ENCODE results near the gene EMC1. TPM values are rescaled to one million over a fixed set of nuclear protein-coding genes. Genes with fewer than 3 reads are reported as not detected.
A peak's percentile ranks its signal among the peaks of the same experiment; 100 is the strongest.
"Not testable (repeated sequence)": the region's sequence is repeated elsewhere in the genome, so short reads cannot be mapped to it uniquely, and the experiment has no call there.

The EMC1 gene
- total RNA-seq, 1 experiment from 2014 or later = 45.6 TPM

DNA sequence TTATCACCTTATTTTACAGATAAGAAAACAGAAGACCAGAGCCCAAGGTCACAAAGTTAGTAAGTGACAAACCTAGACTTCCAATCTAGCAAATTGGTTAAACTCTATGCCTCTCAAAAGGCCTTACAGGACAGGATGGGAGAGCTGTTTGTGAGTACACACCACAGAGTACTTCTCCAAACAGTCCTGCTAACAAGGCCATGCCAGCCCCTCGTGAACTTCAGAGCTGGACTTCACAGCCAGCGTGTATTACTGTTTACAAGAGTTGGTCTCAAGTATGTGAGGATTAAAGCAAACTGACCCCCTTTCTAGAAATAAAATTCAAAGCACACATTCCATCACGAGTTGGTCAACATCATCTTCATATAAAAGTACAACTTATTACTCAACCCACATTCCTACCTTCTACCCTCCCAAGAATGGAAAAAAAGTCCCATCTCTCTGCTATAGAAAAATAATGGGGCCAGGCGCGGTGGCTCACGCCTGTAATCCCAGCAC is 21.4 kb downstream of the EMC1 start:
- DNase-seq (ENCODE audit: low read depth, low spot score) = no peak
- in situ Hi-C loops (cut with HindIII; ENCODE audit: low pct_unique_long_range_greater_than_20kb, low sequenced_read_pairs) = no loop called here

DNA sequence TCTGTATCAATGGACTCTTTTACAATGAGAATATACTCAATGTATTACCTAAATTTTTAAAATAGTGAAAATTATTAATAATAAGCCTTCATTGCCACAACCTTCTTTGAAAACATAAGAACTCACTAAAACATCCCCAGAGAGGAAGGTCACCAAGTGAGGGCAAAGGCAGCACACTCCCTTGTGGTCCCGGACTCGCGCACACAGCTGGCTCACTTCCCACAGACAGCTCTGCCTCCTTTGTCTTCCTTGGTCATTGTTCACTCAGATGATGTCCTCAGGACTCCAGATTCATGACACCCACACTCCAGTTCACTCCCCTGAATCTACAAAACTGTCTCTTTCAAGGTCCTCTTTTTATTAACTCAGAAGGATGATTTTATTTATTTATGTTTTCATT is 22.1 kb downstream of the EMC1 start:
- no peak for DNase-seq (ENCODE audit: low read depth, low spot score)
- in situ Hi-C loops (cut with HindIII; ENCODE audit: low pct_unique_long_range_greater_than_20kb, low sequenced_read_pairs) = no loop called here

DNA sequence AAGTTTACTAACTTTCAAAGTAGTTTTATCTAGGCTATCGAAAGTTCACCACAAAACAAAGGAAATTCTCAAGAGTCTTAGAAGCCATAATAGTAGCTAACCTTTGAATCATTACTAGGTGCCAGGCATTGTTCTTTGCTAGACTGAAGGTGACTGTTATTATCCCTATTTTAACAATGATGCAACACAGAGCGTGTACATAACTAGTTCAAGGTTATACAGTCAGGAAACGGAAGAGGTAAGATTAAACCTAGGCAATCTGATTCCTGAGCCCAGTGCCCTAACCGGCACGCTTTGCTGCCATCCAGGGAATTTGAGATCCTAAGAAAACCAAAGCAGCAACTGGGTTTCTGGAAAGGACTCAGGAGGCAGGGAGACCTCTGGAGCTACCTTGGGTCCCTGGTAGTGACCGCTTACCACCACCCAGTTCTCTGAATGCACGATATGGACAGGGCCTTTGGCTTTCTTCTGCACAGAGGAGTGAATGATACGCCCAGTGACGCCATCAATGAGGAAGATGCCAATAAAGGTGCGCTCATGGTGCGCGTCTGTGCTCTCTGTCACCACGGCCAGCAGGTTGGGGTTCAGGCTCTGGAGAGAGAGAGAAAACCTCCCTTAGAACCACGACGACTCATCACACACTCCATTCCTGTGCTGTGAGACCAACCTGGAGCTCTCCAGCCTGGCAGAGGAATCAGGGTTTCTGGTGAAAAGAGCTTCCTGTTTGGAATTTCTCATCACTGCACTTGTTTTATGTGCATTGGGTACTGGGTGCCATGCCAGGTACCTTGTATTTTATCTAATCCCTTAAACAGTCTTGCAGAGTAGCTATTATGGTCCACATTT is 28.1 kb downstream of the EMC1 start:
- DNase-seq (ENCODE audit: low read depth, low spot score) = no peak
- in situ Hi-C loops (cut with HindIII; ENCODE audit: low pct_unique_long_range_greater_than_20kb, low sequenced_read_pairs) = no loop called here

GRCh38 chr1:19222573-19222972 is 28.8 kb downstream of the EMC1 start:
- no peak for DNase-seq (ENCODE audit: low read depth, low spot score)
- in situ Hi-C loops (cut with HindIII; ENCODE audit: low pct_unique_long_range_greater_than_20kb, low sequenced_read_pairs) = no loop called here

- in situ Hi-C loops (cut with HindIII; ENCODE audit: low pct_unique_long_range_greater_than_20kb, low sequenced_read_pairs) = no loop called here
- no peak for DNase-seq (ENCODE audit: low read depth, low spot score)
Measured at GRCh38 chr1:19220991-19221390, 30.3 kb downstream of the EMC1 start.

DNA sequence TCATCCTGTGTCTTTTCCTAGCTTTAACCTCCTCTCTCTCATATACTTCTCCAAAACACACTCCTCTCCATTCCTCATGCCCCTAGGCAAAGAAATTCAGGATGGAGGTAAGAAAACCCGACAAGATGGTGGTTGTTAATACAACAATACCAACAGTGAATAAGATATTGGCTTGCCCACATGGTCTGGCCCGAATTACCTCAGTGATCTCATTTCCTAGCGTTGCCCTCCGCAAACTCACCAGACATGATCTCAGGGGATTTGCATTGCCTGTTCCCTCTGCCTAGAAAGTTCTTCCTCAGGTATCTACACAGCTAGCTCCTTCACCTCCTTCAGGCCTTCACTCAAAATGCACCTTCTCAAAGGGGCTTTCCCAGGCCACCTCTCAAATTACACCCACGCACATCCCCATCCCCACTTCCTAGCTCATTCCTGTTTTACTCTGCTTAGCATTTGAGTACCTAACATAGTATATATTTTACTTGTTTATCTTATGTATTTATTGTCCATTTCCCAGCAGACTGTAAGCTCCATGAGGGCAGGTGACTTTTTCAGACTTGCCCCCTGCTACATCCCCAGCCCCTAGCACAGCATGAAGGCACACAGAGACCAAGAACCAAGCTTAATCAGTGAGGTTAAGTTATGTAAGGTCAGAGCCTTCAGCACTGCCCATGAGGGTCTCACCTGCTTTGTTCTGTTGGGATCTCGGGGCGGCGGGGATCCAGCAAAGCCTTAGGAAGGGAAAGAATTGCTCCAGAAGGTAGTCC is 31.1 kb downstream of the EMC1 start:
- in situ Hi-C loops (cut with HindIII; ENCODE audit: low pct_unique_long_range_greater_than_20kb, low sequenced_read_pairs) = no loop called here
- DNase-seq (ENCODE audit: low read depth, low spot score) = no peak

- DNase-seq (ENCODE audit: low read depth, low spot score) = no peak
- in situ Hi-C loops (cut with HindIII; ENCODE audit: low pct_unique_long_range_greater_than_20kb, low sequenced_read_pairs) = no loop called here
Measured at GRCh38 chr1:19219451-19219850, 31.9 kb downstream of the EMC1 start.

GRCh38 chr1:19216585-19216984 is 34.7 kb downstream of the EMC1 start:
- DNase-seq (ENCODE audit: low read depth, low spot score); in situ Hi-C loops (cut with HindIII; ENCODE audit: low pct_unique_long_range_greater_than_20kb, low sequenced_read_pairs): not testable (repeated sequence)

- in situ Hi-C loops (cut with HindIII; ENCODE audit: low pct_unique_long_range_greater_than_20kb, low sequenced_read_pairs) = no loop called here
- DNase-seq (ENCODE audit: low read depth, low spot score) = no peak
Measured at GRCh38 chr1:19213580-19213979, 37.7 kb downstream of the EMC1 start.

GRCh38 chr1:19212167-19212566 is 39.2 kb downstream of the EMC1 start:
- in situ Hi-C loops (cut with HindIII; ENCODE audit: low pct_unique_long_range_greater_than_20kb, low sequenced_read_pairs) = no loop called here
- DNase-seq (ENCODE audit: low read depth, low spot score) = no peak

DNA sequence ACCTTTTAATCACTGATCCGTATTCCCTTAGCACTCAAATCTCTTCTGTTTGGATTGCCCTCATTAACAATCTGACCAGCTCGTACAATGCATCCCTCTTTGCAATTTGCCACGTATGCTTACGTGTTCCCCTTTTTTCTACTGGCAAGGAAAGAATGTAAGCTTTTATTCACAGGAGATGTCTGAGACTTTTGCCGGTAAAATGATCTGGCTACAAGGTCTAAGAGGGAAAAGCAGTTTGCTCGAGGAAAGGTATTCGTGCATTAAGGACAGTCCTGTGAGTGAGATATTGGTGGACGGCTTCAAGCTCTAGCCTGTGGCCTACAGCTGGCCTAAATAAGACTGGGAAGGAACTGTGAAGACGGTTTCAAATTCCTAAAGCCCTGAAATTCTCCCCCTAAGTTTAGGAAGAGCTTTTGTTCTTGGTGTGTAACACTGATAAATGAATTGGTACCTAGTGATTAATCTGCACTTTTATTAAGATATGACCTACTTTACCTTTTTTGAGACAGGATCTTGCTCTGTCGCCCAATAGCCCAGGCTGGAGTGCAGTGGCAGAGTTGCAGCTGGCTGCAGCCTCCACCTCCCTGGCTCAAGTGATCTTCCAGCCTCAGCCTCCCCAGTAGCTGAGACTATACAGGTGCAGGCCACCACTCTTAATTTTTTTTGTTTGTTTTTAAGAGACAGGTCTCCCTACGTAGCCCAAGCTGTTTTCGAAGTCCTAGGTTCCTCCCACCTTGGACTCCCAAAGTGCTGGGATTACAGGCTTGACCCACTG is 40.4 kb downstream of the EMC1 start:
- in situ Hi-C loops (cut with HindIII; ENCODE audit: low pct_unique_long_range_greater_than_20kb, low sequenced_read_pairs) = no loop called here
- peak; percentile 9 for DNase-seq (ENCODE audit: low read depth, low spot score)

DNA sequence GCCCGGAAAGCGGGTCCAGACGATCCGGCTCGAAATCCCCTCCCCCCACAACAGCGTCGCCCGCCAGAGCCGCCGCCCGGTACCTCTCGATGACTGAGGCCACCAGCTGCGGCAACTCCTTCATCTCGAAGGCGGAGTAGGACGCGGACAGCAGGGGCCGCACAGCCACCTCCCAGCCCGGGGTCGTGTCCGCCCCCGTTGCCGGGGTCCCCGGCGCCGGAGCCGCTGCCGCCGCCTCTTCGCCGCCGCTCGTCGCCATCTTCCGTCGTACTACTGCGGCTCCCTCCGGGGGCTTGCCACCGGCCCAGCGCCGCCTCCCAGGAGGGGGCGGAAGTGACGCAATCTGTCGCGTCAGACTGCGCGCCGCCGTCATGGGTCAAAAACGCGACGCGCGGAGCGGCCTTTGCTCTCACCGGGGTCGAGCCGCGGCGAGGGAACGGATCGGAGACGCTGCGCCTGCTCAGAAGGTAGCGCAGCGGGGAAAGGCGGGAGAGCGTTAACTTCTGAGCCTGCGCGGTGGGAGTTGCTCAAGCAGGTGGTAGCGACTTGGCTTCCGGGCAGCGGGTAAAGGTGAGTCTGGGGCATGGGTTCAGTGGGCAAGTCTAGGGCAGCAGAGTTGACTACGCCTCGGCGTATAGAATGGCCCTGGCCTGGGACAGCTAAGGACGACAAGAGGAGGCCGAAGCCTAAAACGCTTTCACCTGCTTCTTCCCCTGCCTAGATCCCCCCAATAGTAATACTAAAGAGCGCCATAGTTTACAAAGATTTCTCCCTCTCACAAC is 41.1 kb downstream of the EMC1 start, which contains the start of gene UBR4:
Gene UBR4, minus strand, starts transcription at position 277 of the 782 bp plus-strand sequence. Its CDS starts 18 bp downstream, at position 259.
- in situ Hi-C loops (cut with HindIII; ENCODE audit: low pct_unique_long_range_greater_than_20kb, low sequenced_read_pairs) = no loop called here
- peak; percentile 91 for DNase-seq (ENCODE audit: low read depth, low spot score)

DNA sequence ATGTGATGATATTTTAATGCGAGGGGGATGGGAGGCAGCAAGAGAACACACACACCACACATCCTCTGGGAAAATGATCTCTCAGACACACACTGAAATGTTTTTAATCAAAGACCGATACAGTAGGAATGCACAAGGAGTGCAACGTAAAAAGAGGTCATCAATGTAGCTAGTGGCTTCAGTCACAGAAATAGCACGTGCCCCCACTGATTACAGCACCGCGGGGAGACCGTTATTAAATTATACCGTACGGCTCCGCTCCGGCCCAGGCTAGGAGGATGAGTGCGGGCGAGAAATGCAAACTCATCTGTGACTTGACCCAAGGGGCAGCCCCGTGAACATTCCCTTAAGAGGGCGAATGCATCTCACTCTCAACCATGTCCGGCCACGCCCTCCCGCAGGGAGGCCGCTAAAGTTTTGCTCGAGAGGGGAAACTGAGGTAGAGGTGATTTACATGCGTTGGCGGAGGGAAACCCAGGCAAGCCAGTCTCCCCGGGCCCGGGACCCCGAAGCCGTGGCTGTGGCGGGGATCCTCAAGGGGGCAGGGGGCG is 41.8 kb downstream of the EMC1 start:
- DNase-seq (ENCODE audit: low read depth, low spot score) = peak; percentile 16
- in situ Hi-C loops (cut with HindIII; ENCODE audit: low pct_unique_long_range_greater_than_20kb, low sequenced_read_pairs) = no loop called here

- no peak for DNase-seq (ENCODE audit: low read depth, low spot score)
- in situ Hi-C loops (cut with HindIII; ENCODE audit: low pct_unique_long_range_greater_than_20kb, low sequenced_read_pairs) = no loop called here
Measured at GRCh38 chr1:19208710-19209438, 42.5 kb downstream of the EMC1 start.

DNA sequence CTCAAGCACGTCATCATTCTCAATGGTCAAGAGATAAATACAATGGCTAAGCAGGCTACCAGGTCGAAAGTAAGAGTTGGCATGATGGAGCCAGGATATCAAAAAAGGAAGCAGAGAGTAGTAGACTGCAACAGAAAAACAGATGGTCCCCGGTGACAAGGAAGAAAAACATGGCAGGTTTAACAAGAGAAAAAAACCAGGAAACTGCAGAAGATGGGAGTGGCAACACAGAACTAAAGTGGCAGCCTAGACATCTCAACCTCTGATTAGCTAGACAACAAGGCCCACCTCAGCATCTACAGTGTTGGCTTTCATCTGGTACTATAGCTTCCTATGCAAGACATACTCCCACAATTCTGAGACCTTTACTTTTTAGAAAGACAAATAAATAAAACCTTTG is 44.4 kb downstream of the EMC1 start:
- in situ Hi-C loops (cut with HindIII; ENCODE audit: low pct_unique_long_range_greater_than_20kb, low sequenced_read_pairs) = no loop called here
- DNase-seq (ENCODE audit: low read depth, low spot score) = no peak

GRCh38 chr1:19205845-19206244 is 45.5 kb downstream of the EMC1 start:
- DNase-seq (ENCODE audit: low read depth, low spot score) = no peak
- in situ Hi-C loops (cut with HindIII; ENCODE audit: low pct_unique_long_range_greater_than_20kb, low sequenced_read_pairs) = no loop called here
